SK-N-SH treated with all-trans-retinoic acid at 6 μM for 48 hours (cell line): ENCODE data around the gene MAGEB4.

ENCODE experiments used
- ATAC-seq: fragments of 200-7000 bp; cut with Tn5 transposase; 3 replicates; pipeline ENCODE4 v1.9.1; 2020; ENCODE audit warnings: mild to moderate bottlenecking, moderate library complexity
- ARNTL ChIP-seq: fragments of 450-650 bp; formaldehyde crosslinking; IDR thresholded peaks from 2 replicates; pipeline ENCODE4 v1.5.0; 2020; ENCODE audit warnings: low read depth, mild to moderate bottlenecking, moderate library complexity, borderline replicate concordance
- BACH2 ChIP-seq: fragments of 250-450 bp; sonication (Bioruptor Pico); IDR thresholded peaks from 2 replicates; pipeline ENCODE4 v1.9.0; 2021; ENCODE audit warnings: mild to moderate bottlenecking, borderline replicate concordance
- CSDC2 ChIP-seq: fragments of 250-450 bp; sonication (Bioruptor Pico); IDR thresholded peaks from 2 replicates; pipeline ENCODE4 v1.5.0; 2020; ENCODE audit warnings: mild to moderate bottlenecking, moderate library complexity
- ESRRG ChIP-seq: fragments of 250-450 bp; sonication (Bioruptor Pico); IDR thresholded peaks from 2 replicates; pipeline ENCODE4 v1.6.1; 2021; ENCODE audit warnings: mild to moderate bottlenecking
- OSR1 ChIP-seq: fragments of 250-450 bp; sonication (Bioruptor Pico); IDR thresholded peaks from 2 replicates; pipeline ENCODE4 v1.8.0; 2022; ENCODE audit warnings: moderate library complexity, mild to moderate bottlenecking, inconsistent platforms
- PPARA ChIP-seq: fragments of 250-450 bp; sonication (Bioruptor Pico); IDR thresholded peaks from 2 replicates; pipeline ENCODE4 v1.5.0; 2020; ENCODE audit warnings: mild to moderate bottlenecking, borderline replicate concordance
- RARB ChIP-seq: fragments of 250-450 bp; sonication (Bioruptor Pico); IDR thresholded peaks from 2 replicates; pipeline ENCODE4 v1.8.0; 2021; ENCODE audit warnings: mild to moderate bottlenecking, moderate library complexity
- SNAI2 ChIP-seq: fragments of 250-450 bp; sonication (Bioruptor Pico); IDR thresholded peaks from 2 replicates; pipeline ENCODE4 v1.5.0; 2020; ENCODE audit warnings: mild to moderate bottlenecking, moderate library complexity
- TCF4 ChIP-seq: fragments of 250-450 bp; sonication (Bioruptor Pico); IDR thresholded peaks from 2 replicates; pipeline ENCODE4 v1.8.0; 2021; ENCODE audit warnings: mild to moderate bottlenecking, moderate library complexity, borderline replicate concordance
- TOX ChIP-seq: fragments of 250-450 bp; sonication (Bioruptor Pico); IDR thresholded peaks from 2 replicates; pipeline ENCODE4 v1.8.0; 2021; ENCODE audit warnings: mild to moderate bottlenecking, moderate library complexity, borderline replicate concordance
- ZFP3 ChIP-seq: fragments of 250-450 bp; sonication (Bioruptor Pico); IDR thresholded peaks from 2 replicates; pipeline ENCODE4 v1.5.0; 2020; ENCODE audit warnings: mild to moderate bottlenecking, moderate library complexity
- ZFP30 ChIP-seq: fragments of 450-650 bp; formaldehyde crosslinking; IDR thresholded peaks from 2 replicates; pipeline ENCODE4 v1.5.0; 2022; ENCODE audit warnings: mild to moderate bottlenecking, moderate library complexity
- ZNF565 ChIP-seq: fragments of 450-650 bp; formaldehyde crosslinking; conservative IDR thresholded peaks from 2 replicates; pipeline ENCODE4 v1.5.0; 2020; ENCODE audit warnings: low read depth, mild to moderate bottlenecking, moderate library complexity
- ZNF70 ChIP-seq: fragments of 450-650 bp; formaldehyde crosslinking; IDR thresholded peaks from 2 replicates; pipeline ENCODE4 v1.5.0; 2020; ENCODE audit warnings: mild to moderate bottlenecking, moderate library complexity
- ZNF8 ChIP-seq: fragments of 450-650 bp; formaldehyde crosslinking; IDR thresholded peaks from 2 replicates; pipeline ENCODE4 v1.5.0; 2020; ENCODE audit warnings: mild to moderate bottlenecking, moderate library complexity
- TF ChIP-seq, protein P1 (sequence below): fragments of 250-450 bp; sonication (Bioruptor Pico); IDR thresholded peaks from 2 replicates; pipeline ENCODE4 v1.8.0; 2020; ENCODE audit warnings: mild to moderate bottlenecking, moderate library complexity, borderline replicate concordance
- TF ChIP-seq, protein P2 (sequence below): fragments of 250-450 bp; sonication (Bioruptor Pico); IDR thresholded peaks from 2 replicates; pipeline ENCODE4 v1.5.0; 2020; ENCODE audit warnings: mild to moderate bottlenecking, moderate library complexity
- TF ChIP-seq, protein P3 (sequence below): fragments of 250-450 bp; sonication (Bioruptor Pico); IDR thresholded peaks from 2 replicates; pipeline ENCODE4 v1.5.1; 2021; ENCODE audit warnings: mild to moderate bottlenecking, moderate library complexity
- TF ChIP-seq, protein P4 (sequence below): fragments of 250-450 bp; sonication (Bioruptor Pico); IDR thresholded peaks from 2 replicates; pipeline ENCODE4 v1.5.1; 2020; ENCODE audit warnings: low read depth, mild to moderate bottlenecking, moderate library complexity

MAGEB4 gene

DNA sequence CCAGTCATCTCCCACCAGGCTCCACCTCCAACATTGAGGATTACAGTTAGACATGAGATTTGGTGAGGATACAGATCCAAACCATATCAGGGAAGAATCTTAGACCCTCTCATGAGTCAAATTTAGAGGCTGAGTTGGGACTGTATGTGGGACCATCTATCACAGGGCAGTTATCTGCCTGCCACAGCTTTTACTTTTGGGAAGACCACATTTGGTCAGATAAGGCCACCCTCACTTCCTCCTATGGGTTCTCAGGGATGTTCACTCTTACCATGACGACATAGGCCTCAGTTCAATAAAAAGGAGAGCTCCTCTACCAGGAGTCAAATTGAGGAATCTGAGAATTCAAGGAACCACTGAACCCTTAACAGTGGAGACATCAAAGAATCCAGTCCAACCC lies 24.3 kb upstream of the MAGEB4 start:
- no peak for TF ChIP-seq ARNTL (CRISPR knock-in tag)
- TF ChIP-seq ZFP30 (CRISPR knock-in tag) = no peak
- TF ChIP-seq BACH2 (CRISPR knock-in tag) = no peak
- no peak for TF ChIP-seq TOX (CRISPR knock-in tag)
- no peak for TF ChIP-seq PPARA (CRISPR knock-in tag)
- TF ChIP-seq ZNF565 (CRISPR knock-in tag) = no peak
- no peak for TF ChIP-seq ZNF70 (CRISPR knock-in tag)
- TF ChIP-seq RARB (CRISPR knock-in tag) = no peak
- no peak for TF ChIP-seq ZFP3
- TF ChIP-seq OSR1 (CRISPR knock-in tag) = no peak
- TF ChIP-seq, protein P1, sequence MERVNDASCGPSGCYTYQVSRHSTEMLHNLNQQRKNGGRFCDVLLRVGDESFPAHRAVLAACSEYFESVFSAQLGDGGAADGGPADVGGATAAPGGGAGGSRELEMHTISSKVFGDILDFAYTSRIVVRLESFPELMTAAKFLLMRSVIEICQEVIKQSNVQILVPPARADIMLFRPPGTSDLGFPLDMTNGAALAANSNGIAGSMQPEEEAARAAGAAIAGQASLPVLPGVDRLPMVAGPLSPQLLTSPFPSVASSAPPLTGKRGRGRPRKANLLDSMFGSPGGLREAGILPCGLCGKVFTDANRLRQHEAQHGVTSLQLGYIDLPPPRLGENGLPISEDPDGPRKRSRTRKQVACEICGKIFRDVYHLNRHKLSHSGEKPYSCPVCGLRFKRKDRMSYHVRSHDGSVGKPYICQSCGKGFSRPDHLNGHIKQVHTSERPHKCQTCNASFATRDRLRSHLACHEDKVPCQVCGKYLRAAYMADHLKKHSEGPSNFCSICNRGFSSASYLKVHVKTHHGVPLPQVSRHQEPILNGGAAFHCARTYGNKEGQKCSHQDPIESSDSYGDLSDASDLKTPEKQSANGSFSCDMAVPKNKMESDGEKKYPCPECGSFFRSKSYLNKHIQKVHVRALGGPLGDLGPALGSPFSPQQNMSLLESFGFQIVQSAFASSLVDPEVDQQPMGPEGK = no peak
- ATAC-seq = no peak

DNA sequence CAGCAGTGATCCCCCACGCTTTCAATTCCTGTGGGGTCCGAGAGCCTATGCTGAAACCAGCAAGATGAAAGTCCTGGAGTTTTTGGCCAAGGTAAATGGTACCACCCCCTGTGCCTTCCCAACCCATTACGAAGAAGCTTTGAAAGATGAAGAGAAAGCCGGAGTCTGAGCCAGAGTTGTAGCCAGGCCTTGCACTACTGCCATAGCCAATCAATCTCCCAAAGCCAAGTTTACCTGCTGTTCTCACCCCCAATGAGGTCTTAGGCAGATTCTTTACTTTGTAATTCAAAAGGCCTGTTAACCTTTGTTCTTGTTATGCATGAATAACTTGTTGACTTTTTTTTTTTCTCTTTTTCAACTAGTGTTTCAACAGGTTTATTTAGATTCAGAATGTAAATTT lies 22.4 kb upstream of the MAGEB4 start:
- no peak for TF ChIP-seq SNAI2
- no peak for TF ChIP-seq ZFP3
- no peak for TF ChIP-seq ZFP30 (CRISPR knock-in tag)
- no peak for TF ChIP-seq TOX (CRISPR knock-in tag)
- no peak for TF ChIP-seq ZNF8 (CRISPR knock-in tag)
- TF ChIP-seq OSR1 (CRISPR knock-in tag) = no peak
- no peak for TF ChIP-seq ESRRG (CRISPR knock-in tag)
- TF ChIP-seq ZNF565 (CRISPR knock-in tag) = no peak
- TF ChIP-seq TCF4 = no peak
- no peak for TF ChIP-seq RARB (CRISPR knock-in tag)
- TF ChIP-seq BACH2 (CRISPR knock-in tag) = no peak
- TF ChIP-seq, protein P2, sequence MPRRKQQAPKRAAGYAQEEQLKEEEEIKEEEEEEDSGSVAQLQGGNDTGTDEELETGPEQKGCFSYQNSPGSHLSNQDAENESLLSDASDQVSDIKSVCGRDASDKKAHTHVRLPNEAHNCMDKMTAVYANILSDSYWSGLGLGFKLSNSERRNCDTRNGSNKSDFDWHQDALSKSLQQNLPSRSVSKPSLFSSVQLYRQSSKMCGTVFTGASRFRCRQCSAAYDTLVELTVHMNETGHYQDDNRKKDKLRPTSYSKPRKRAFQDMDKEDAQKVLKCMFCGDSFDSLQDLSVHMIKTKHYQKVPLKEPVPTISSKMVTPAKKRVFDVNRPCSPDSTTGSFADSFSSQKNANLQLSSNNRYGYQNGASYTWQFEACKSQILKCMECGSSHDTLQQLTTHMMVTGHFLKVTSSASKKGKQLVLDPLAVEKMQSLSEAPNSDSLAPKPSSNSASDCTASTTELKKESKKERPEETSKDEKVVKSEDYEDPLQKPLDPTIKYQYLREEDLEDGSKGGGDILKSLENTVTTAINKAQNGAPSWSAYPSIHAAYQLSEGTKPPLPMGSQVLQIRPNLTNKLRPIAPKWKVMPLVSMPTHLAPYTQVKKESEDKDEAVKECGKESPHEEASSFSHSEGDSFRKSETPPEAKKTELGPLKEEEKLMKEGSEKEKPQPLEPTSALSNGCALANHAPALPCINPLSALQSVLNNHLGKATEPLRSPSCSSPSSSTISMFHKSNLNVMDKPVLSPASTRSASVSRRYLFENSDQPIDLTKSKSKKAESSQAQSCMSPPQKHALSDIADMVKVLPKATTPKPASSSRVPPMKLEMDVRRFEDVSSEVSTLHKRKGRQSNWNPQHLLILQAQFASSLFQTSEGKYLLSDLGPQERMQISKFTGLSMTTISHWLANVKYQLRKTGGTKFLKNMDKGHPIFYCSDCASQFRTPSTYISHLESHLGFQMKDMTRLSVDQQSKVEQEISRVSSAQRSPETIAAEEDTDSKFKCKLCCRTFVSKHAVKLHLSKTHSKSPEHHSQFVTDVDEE (CRISPR knock-in tag) = no peak
- no peak for TF ChIP-seq CSDC2 (CRISPR knock-in tag)
- TF ChIP-seq, protein P3, sequence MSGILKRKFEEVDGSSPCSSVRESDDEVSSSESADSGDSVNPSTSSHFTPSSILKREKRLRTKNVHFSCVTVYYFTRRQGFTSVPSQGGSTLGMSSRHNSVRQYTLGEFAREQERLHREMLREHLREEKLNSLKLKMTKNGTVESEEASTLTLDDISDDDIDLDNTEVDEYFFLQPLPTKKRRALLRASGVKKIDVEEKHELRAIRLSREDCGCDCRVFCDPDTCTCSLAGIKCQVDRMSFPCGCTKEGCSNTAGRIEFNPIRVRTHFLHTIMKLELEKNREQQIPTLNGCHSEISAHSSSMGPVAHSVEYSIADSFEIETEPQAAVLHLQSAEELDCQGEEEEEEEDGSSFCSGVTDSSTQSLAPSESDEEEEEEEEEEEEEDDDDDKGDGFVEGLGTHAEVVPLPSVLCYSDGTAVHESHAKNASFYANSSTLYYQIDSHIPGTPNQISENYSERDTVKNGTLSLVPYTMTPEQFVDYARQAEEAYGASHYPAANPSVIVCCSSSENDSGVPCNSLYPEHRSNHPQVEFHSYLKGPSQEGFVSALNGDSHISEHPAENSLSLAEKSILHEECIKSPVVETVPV (CRISPR knock-in tag) = no peak
- no peak for TF ChIP-seq ARNTL (CRISPR knock-in tag)
- no peak for ATAC-seq

DNA sequence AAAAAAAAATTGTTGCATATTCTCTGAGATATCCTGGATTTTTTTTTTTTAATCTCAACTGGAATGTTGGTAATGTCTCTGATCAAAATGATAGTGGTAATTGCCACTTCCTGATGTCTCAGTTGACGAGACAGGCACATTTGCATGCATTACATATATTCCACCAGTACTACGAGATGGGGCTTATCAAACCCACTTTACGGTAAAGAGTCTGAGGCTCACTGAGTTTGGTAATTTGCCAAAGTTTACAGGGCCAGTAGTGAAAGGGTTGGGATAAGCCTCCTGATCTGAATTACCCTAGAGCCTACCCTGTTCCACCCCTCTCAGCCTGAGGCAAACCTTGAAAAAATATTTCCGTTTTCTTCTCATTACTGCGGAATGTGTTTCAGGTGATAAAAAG lies 21.1 kb upstream of the MAGEB4 start:
- ATAC-seq = no peak
- TF ChIP-seq ESRRG (CRISPR knock-in tag) = no peak
- TF ChIP-seq, protein P2 (CRISPR knock-in tag) = no peak
- TF ChIP-seq, protein P4, sequence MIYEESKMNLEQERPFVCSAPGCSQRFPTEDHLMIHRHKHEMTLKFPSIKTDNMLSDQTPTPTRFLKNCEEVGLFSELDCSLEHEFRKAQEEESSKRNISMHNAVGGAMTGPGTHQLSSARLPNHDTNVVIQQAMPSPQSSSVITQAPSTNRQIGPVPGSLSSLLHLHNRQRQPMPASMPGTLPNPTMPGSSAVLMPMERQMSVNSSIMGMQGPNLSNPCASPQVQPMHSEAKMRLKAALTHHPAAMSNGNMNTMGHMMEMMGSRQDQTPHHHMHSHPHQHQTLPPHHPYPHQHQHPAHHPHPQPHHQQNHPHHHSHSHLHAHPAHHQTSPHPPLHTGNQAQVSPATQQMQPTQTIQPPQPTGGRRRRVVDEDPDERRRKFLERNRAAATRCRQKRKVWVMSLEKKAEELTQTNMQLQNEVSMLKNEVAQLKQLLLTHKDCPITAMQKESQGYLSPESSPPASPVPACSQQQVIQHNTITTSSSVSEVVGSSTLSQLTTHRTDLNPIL (CRISPR knock-in tag) = no peak
- TF ChIP-seq BACH2 (CRISPR knock-in tag) = no peak
- TF ChIP-seq ZFP30 (CRISPR knock-in tag) = no peak
- TF ChIP-seq ZNF70 (CRISPR knock-in tag) = no peak
